Fibroblast of the conjunctiva (primary cell): ENCODE data around the gene TRAPPC10.
"Not testable (repeated sequence)": the region's sequence is repeated elsewhere in the genome, so short reads cannot be mapped to it uniquely, and the experiment has no call there.

Experiments
- DNase-seq: peaks from one replicate; pipeline ENCODE4 v3.0.0-alpha.2; 2010; ENCODE audit warnings: low read depth

Gene TRAPPC10

GRCh38 chr21:44087426-44088400 is 75.6 kb downstream of the TRAPPC10 start:
- DNase-seq = no peak

- DNase-seq = no peak
Measured at GRCh38 chr21:44088401-44088780, 76.3 kb downstream of the TRAPPC10 start.

DNA sequence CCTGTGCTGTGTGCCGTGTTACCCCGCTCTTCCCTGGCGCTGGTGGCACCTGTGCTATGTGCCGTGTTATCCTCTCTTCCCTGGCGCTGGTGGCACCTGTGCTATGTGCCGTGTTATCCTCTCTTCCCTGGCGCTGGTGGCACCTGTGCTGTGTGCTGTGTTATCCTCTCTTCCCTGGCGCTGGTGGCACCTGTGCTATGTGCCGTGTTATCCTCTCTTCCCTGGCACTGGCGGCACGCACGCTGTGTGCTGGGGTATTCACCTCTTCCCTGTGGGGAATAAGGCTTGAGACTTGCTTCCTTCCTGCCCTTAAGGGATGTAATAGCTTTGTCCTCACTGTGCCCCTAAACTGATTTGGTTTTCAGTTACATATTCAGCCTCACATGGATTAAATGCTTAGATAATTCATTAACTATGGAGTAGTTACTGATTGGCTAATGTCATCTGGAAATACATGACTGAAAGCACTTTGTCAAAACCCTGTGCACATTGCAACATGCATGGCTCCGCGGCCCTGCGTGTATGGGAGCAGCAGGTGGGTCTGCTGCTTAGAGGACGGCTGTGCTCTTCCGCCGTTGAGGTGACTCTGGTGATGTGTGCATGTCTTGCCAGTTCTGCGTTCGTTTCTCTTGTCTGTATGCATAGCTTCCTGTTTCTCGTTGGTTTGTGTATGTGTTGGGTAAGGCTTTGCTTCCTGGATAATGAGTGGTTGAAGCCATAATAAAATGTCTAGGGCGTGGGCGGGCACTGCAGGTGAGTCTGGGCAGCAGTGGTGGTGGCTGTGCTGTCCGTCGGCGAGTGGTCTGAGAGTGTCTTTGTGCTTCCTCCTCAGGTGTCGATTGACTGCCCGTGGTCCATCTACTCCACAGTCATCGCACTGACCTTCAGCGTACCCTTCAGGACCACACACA is 77.1 kb downstream of the TRAPPC10 start:
- no peak for DNase-seq

GRCh38 chr21:44090325-44090724 is 78.2 kb downstream of the TRAPPC10 start:
- no peak for DNase-seq

DNA sequence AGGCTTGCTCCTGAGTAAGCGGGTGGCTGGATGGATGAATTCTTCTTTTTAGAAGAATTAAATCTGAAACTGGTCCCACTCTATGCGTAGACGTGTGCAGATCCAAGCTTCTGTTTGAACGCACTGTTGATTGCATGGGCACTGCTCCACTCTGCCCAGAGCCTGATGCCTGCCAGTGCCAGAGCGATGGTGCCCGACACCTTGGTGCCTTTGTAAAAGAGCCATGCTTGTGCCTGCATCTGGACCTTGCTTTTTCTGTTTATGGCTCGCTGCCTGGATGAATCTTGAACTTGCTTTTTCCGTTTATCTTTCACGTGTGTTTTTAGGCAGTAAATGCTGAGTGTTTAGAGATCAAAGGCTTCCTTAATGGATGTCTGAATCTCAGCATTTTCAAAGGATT is 80.1 kb downstream of the TRAPPC10 start:
- DNase-seq = no peak

DNA sequence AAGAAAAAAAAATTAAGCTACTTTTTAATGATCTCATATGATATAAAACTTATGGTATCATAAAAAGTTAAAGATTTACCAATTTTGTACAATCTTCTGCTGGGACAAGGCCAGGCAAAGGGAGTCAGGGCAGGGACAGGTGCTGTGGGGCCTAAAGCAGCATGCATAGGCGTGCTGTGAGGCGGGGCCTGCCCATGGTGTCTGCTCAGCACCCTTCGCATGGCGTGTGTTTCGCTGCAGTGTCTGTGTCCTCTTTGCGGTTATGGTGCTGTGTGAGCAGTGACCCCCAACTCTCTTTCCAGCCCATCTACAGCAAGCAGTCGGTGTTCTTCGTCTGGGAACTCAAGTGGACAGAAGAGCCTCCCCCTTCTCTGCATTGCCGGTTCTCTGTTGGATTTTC is 81.7 kb downstream of the TRAPPC10 start:
- no peak for DNase-seq

GRCh38 chr21:44094832-44095231 is 82.7 kb downstream of the TRAPPC10 start:
- no peak for DNase-seq

GRCh38 chr21:44098507-44098906 is 86.4 kb downstream of the TRAPPC10 start:
- not testable (repeated sequence) for DNase-seq

GRCh38 chr21:44098964-44099363 is 86.9 kb downstream of the TRAPPC10 start:
- not testable (repeated sequence) for DNase-seq

DNA sequence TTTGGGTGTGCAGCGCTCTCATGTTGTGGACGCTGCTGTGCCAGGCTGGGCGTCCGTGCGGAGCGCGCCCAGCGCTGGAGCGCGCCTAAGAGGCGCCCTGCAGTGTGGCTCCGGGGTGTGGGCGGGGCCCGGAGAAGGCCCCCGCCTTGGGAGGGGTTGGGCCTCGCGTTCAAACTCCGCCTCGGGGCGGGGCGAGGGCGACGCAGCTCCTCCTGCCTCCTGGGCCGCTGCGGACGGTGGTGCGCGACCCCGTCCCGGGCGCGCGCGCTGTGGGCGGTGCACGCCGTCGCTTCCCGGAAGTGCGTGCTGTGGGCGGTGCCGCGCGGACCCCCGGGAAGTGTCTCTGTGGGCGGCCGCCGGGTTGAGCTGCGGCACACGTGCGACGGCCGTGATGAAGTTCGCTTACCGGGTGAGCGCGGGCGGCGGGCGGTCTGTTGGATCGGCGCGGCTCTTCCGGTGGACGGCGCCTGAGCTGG is 95.0 kb downstream of the TRAPPC10 start, which contains the start of gene PWP2:
TSS of gene PWP2 (plus strand) at position 374 of the 476 bp plus-strand sequence. CDS start at position 392, 18 bp downstream.
- not testable (repeated sequence) for DNase-seq

- DNase-seq = not testable (repeated sequence)
Measured at GRCh38 chr21:44107589-44107988, 95.5 kb downstream of the TRAPPC10 start.

- not testable (repeated sequence) for DNase-seq
Measured at GRCh38 chr21:44113702-44114371, 101.7 kb downstream of the TRAPPC10 start.

- not testable (repeated sequence) for DNase-seq
Measured at GRCh38 chr21:44122131-44122530, 110.0 kb downstream of the TRAPPC10 start.

DNA sequence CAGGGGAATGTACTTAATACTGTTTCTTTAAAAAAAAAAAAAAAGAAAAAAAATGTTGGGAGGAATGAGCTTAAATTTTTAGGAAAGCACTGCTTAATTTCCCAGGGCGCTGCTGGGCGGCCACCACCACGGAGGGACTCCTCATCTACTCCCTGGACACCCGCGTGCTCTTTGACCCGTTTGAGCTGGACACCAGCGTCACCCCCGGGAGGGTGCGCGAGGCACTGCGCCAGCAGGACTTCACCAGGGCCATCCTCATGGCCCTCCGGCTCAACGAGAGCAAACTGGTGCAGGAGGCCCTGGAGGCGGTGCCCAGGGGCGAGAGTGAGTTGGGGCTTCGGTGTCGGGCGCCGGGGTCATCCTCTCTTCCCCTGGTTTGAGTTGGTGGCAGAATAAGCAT is 115.7 kb downstream of the TRAPPC10 start:
- DNase-seq = not testable (repeated sequence)

DNA sequence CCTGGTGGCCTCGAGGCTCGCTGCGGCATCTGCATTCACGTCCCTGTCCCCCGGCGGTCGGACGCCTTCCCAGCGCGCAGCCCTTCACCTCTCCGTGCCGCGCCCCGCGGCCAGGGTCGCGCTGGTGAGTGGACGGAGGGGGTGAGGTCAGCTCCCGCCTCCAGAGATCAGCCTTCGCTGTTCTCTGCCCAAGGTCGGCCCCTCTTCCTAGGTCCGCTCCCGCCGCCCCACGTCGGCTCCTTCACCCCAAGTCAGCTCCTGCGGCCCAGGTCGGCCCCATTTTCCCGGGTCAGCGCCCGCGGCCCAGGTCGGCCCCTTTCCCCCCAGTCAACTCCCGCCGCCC is 121.6 kb downstream of the TRAPPC10 start:
- DNase-seq = not testable (repeated sequence)

DNA sequence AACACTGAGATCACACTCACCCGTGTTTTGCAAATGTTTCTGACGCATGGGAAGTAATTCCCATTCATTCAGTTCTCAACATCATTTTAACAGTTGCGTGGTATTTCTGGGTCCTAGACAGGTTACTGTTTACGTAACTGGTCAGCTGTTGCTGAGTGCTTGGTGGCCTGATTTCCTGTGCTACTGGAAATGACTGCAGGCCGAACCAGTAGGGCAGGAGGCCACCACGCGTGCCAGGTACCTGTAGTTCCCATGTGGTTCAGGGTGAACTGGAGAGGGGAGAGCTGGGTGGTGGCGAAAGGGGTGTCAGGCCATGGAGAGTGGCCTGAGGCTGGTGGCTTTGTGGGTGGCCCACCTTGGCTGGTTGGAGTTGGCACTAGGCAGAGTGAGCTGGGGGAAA is 122.6 kb downstream of the TRAPPC10 start:
- DNase-seq = not testable (repeated sequence)

GRCh38 chr21:44138039-44138438 is 125.9 kb downstream of the TRAPPC10 start:
- DNase-seq = not testable (repeated sequence)

DNA sequence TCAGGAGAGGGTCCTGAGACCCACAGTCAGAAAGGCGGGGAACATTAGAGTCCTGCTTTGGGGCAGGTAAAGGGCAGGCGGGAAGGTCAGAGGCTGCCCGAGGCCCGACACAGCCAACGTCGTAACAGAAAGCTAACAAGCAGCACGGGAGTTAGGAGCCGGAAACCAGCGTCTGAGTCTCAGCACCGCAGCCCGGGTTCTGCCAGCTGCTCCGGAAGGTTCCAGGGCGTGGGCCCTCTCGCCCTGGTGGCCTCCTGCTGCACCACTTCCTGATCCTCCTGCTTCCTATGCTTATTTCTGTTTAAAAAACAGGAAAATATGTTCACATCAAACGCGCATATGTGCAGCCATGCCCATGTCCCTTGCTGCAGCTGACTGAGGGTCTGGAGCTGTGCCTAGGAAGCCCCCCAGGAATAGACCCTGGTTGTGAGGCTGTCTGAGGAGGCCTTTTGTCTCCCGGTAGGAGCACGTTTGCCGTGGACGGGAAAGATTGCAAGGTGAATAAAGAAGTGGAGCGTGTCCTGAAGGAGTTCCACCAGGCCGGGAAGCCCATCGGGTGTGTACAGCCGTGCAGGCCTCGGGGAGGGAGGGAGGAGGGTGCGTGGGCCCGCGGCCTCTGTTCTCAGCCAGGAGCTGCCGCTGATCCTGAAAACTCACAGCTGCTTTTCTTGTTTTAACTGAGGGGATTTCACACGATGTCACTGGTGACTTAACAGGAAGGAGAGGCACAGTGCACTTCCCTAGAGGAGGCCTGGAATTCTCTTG is 127.9 kb downstream of the TRAPPC10 start:
- DNase-seq = not testable (repeated sequence)

DNA sequence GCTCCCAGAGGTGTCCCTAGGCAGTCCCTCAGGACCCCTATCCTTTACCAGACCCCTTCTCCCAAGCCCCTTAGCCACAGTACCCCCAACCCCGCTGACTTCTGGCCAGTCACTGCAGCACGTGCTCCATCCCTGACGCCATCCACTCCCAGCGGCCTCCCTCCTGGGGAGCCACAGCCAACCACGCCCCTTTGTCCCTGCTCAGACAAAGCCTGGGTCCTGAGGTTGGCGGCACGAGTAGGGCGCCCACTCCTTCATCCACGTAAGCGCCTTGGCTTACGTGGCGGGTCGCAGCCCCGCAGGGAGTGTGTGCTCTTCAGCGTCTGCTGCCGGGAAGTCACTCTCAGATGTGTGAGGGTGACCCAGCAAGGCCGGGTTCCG is 128.4 kb downstream of the TRAPPC10 start:
- DNase-seq = not testable (repeated sequence)

- not testable (repeated sequence) for DNase-seq
Measured at GRCh38 chr21:44142470-44142869, 130.4 kb downstream of the TRAPPC10 start.

DNA sequence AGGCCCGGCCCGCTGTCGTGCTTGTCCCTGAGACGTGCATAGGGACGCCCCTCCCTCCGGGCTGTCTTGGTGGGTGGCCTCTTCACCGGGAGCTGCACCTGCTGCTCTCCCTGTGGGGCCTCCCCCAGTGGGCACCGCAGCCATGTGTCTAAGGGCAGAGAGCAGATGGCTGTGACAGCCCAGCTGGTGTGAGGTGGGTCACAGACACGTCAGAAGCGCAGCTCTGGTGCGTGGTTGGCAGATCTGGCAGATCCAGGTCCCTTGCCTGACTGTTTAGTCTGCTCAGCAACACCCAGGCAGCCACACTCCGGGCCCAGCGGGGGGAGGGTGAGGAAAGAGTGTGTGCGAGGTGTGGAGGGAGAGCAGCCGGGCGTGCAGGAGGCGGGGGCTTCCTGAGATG is 131.3 kb downstream of the TRAPPC10 start:
- DNase-seq = not testable (repeated sequence)
